ENCODE measurements around the gene KPNB1.

Gene KPNB1

GRCh38 chr17:47714773-47715396 lies 65.2 kb downstream of the KPNB1 start:
- no peak for DNase-seq

DNA sequence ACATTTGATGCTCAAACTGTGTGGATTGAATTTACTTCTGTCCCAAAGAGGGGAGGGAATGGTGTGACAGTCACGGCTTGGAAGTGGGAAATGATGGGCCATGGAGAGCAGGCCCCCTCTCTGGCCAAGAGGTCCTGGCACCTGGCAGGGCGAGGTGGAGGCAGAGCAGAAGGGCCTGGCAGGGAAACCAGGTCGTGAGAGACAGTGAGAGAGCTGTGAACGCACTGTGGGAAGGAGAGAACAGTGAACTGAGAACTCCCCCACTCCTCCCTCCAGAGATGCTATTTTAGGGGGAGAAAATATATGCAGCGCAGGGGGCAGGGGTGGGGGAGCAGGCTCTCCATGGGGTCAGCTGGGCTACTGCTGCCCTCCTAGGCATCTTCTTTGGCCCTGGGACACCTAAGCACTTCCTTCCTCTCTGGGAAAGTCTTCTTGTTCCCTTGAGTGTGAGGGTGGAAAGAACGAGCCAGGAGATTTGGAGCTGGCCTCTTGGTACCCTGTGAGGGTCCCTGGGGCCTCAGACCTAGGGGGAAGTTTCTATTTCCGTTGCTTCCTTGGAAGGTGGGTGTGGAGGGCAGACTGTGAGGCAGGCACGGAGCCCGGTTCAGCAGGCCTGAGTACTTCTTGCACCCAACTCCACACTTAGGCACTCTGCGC lies 66.1 kb downstream of the KPNB1 start:
- no peak for DNase-seq

DNA sequence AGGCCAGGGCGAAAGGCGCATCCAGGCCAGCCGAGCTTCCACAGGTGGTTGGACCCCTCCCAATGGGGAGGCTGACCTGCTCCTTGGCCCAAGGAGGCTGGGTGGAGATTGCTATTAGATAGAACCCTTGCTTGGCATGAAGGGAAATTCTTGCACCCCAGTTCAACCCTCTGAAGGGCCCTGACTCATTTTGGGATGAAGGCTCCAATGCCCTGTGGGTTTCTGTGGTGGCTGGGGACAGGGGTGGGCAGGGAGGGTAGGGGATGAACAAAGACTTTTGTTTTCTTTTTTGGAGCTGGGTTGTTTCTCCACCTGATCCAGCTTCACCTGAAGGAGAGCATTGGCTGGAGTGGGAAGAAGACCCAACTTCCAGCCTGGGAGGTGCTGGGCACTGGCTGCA lies 66.7 kb downstream of the KPNB1 start:
- no peak for DNase-seq

DNA sequence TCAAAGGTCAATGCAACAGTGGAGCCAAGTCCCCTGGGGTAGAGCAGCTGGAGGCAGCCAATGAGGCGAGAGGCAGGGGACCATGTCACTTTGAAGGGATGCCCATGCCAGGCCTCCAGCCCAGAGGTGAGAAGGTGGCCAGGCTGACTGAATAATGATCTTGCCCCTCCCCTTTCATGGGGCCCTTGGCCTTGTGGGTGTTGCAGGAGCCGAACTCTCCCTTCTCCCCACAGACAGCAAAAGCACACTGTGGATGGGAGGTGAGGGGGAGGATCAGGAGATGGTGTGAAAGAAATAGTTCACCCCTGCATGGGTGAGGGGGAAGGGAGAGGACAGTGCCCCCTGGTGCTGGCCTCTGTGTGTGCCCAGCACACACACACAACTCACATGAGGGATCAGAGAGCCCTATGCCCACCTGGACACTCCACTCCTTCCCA lies 67.6 kb downstream of the KPNB1 start:
- peak; percentile 42 for DNase-seq

GRCh38 chr17:47717979-47718621 lies 68.4 kb downstream of the KPNB1 start:
- no peak for DNase-seq

DNA sequence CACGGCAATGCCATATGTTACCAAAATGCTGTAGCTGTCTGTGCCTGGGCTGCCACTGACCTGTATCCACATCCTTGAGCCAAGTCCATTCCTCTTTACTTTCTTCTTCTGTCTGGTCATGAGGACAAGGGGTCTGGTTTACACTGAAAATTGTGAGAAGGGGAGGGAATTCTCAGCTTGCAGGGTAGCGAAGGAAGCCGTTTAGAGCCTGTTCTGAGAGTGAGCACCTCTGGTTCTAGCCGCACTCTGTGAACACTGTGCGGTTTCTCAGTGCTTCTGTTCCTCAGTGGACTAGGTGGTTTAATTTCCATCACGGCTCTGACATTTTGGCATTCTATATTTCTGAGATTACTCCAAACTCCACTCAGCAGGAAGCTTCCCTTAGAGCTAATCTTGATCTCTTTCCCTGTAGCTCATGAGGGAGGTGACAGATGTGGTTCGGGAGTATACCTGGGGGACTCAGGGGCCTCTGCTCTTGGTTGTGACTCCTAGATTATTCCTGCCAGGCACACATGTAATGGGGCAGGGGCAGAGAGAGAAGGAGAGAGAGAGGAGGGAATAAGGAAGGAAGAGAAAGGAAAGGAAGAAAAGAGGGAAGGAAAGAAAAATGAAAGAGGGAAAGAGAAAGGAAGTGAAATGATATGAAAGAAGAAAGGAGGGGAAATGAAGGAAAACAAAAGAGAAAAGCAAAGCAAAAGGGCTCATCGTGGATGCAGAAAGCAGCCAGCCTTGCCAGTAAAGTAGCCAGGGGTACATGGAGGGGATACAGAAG lies 69.1 kb downstream of the KPNB1 start:
- no peak for DNase-seq

GRCh38 chr17:47719411-47720152 lies 69.9 kb downstream of the KPNB1 start:
- peak; percentile 64 for DNase-seq

- no peak for DNase-seq
Measured at GRCh38 chr17:47720196-47720595, 70.5 kb downstream of the KPNB1 start.

- peak; percentile 83 for DNase-seq
Measured at GRCh38 chr17:47720754-47721533, 71.2 kb downstream of the KPNB1 start.

DNA sequence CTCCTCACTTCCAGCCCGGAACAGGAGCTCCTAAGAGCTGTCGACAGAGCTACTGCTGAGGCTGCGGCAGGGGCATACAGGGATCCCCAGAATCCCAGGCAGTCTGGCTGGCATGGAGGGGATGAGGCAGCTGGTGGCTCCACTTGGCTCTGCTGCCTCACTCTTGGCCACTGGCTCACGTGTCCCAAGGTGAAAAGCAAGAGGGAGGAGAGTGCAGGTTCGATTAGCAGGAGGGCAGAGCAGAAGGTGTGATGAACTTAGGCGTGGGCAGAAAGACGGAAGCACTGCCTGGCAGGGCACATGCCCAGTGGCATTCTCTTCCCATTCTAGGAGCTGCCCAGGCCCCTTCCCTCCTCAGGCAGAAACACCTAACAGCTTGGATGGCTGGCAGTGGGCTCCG lies 72.0 kb downstream of the KPNB1 start:
- no peak for DNase-seq

DNA sequence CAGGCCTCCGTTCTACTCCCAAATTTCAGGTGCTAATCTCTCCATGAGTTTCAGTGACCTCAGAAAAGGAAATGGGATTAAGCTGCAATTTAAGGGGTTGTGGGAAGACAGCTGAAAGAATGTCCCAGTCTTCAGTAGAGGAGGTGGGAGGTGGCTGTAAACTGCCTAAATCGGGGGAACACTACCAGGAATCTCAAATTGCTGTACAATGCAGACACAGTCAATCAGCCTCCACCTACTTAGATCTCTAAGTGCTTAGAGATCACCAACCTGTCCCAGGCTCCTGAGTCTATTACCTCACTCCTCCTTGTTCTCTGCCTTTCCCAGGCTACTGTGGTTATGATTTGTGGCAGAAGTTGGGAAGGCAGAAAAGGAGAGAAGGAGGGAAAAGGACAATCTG lies 75.0 kb downstream of the KPNB1 start:
- no peak for DNase-seq

GRCh38 chr17:47725446-47726111 lies 75.9 kb downstream of the KPNB1 start:
- no peak for DNase-seq

GRCh38 chr17:47726796-47727703 lies 77.3 kb downstream of the KPNB1 start:
- DNase-seq, result no peak

DNA sequence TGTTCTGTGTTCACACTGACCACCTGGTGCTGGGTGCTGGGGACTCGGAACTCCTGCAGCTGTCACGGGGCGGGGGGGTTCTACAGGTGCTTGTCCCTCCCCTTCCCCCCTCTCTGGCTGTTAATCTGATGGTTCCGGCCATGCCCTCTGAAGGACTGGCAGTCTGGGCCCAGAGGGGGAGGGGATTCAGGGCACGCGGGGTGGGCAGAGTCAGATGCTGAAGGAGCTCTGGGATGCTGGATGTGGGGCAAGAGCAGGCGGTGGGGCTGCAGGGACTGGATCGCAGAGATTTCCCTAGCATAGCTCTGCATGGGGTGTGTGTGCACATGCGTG lies 78.0 kb downstream of the KPNB1 start:
- no peak for DNase-seq

DNA sequence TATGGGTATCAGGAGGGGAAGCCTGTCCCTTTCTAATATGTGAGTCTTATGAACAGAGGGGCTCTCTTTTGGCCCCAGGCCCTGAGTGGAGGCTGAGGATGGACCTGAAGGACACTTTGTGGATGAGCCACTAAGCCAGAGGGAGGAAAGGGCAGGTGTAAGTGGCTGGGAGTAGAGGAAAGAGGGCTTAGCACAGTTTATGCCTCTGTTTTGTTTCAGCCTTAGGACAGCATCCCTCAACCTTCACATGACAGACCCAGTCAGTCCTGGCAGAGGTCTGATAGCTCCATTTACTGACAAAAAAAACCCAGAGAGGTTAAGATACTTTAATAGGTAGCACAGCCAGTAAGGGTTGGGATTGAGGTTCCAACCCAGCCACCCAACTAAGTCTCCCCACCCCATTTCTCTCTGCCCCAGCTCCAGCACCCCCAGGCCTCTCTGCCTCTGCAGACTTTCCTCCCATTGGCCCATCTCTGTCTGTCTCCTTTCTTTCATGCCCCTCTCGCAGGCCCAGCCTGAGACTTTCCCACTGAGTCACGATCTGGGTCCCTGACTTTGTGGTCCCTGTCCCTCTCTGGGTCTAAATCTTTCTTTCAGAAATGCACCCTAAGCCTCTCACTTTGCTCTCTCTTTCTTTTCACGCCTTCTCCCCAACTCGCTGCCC lies 78.6 kb downstream of the KPNB1 start:
- DNase-seq, result no peak

DNA sequence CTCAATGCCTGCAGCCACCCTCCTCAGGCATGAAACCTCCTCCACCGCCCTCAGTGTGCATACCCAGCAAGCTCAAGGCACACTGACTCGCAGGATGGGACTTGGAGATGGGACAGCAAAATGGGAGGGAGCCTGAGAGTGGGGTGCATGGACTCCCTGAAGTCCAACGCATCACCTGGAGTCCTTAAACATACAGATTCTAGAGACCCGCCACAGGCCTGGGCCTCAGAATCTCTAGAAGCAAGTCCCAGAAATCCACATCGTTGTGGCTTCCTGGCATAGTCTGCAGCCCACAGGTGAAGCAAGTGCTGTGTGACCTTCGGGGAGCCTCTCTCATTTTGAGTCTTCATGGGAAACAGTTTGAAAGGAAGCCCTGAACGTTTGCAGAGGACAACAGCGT lies 79.8 kb downstream of the KPNB1 start:
- no peak for DNase-seq

DNA sequence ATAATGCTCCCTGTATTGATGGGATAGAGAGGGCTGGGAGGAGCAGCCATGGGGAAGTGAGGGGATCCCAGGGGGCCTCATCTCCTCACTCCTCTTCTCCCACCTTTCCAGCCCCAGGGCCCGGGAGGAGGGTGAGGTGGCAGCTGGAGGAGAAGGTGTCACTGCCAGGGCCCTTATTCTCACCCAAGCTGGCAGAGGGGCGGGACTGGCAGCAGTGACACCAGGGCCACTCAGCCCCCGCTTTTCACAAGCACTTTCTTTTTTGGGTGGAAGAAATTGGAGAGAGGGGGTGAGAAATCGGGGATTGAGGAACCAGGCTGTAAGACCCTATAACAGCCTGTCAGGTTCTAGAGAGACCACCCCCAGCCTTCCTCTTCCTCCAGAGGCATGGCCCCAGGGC lies 81.0 kb downstream of the KPNB1 start:
- DNase-seq, result no peak

DNA sequence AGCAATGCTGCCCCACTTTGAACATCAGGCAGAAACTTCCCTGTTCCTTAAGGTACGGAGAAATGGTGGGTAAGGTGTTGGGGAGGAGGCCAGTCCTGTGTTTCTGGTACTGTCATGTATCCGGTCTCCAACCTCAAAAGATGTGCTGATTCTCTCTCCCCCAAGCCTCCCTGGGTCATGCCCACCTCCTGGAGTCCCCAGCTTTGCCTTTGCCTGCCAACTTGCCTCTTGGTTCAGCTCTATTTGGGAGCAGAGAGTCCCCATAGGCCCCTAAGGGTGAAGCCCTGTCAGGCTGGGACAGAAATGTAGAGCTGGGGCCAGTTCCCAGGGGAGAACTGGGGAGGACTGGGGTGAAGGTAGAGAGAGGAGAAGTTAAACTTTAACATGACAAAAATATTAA lies 81.7 kb downstream of the KPNB1 start:
- no peak for DNase-seq

DNA sequence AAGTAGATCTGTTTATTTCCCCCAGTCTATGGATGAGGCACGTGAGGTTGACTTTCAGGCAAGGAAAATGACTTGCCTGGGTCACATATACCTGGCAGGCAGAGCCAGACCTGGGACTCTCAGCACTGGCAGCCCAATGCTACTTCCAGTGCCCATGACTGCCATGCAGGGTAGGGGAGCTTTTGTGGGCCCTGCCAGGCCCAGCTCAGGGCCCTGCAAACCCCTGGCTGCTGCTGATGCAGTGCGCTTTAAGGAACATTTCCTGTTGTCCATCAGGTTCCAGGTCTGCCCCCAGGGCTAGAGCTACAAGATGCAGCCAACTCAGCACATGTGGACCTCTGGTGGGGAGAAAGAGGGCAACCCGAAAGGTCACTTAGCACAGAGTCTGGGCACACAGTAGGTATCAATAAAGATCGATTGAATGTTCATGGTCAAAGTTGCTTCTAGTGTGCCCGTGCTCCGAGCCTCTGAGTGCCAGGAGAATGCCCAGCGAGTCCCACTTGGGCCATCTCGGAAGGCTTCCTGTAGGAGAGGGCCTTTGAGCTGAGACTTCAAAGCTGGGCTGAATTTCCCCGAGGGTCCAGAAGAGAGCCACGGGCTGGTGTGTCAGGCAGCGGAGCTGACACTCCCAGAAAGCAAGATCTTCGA lies 82.8 kb downstream of the KPNB1 start:
- no peak for DNase-seq
